ENCODE results near the gene GKAP1.

The GKAP1 gene

GRCh38 chr9:83715794-83716193 lies 101.8 kb downstream of the GKAP1 start:
- no peak for TF ChIP-seq CTCF (IDR thresholded peaks at IDR 0.05; ENCODE audit: insufficient read depth, low read depth, low read length, missing control alignments)
- DNase-seq (ENCODE audit: low read depth): no peak

GRCh38 chr9:83715221-83715620 lies 102.3 kb downstream of the GKAP1 start:
- TF ChIP-seq CTCF (IDR thresholded peaks at IDR 0.05; ENCODE audit: insufficient read depth, low read depth, low read length, missing control alignments): no peak
- DNase-seq (ENCODE audit: low read depth): no peak
- H3K4me3 ChIP-seq (ENCODE audit: low read depth, low read length): no peak overlapping the region

More at GRCh38 chr9:83715794-83716193, 101.8 kb downstream of the GKAP1 start:
- H3K4me3 ChIP-seq (ENCODE audit: low read depth, low read length): no peak overlapping the region

GRCh38 chr9:83714329-83714728 lies 103.2 kb downstream of the GKAP1 start:
- no peak overlapping the region for H3K4me3 ChIP-seq (ENCODE audit: low read depth, low read length)
- peak; percentile 36 for TF ChIP-seq CTCF (IDR thresholded peaks at IDR 0.05; ENCODE audit: insufficient read depth, low read depth, low read length, missing control alignments)
- peak; percentile 43 for DNase-seq (ENCODE audit: low read depth)

GRCh38 chr9:83708515-83709158 lies 108.9 kb downstream of the GKAP1 start:
- peak; percentile 81 for DNase-seq (ENCODE audit: low read depth)
- TF ChIP-seq CTCF (IDR thresholded peaks at IDR 0.05; ENCODE audit: insufficient read depth, low read depth, low read length, missing control alignments): peak; percentile 43
- peak overlapping the region; percentile 72 for H3K4me3 ChIP-seq (ENCODE audit: low read depth, low read length)

GRCh38 chr9:83707768-83708514 lies 109.6 kb downstream of the GKAP1 start, which contains the start of gene UBQLN1:
Gene UBQLN1, minus strand, starts transcription at chr9:83707958. Its CDS starts 279 bp downstream, at chr9:83707679.
- peak; percentile 96 for DNase-seq (ENCODE audit: low read depth)
- TF ChIP-seq CTCF (IDR thresholded peaks at IDR 0.05; ENCODE audit: insufficient read depth, low read depth, low read length, missing control alignments): no peak
- H3K4me3 ChIP-seq (ENCODE audit: low read depth, low read length): peak within 1 kb of the TSS; percentile 72

GRCh38 chr9:83707518-83707767 lies 110.1 kb downstream of the GKAP1 start:
- DNase-seq (ENCODE audit: low read depth): no peak
- H3K4me3 ChIP-seq (ENCODE audit: low read depth, low read length): peak overlapping the region; percentile 72
- no peak for TF ChIP-seq CTCF (IDR thresholded peaks at IDR 0.05; ENCODE audit: insufficient read depth, low read depth, low read length, missing control alignments)

Data from GM12865 (cell line).